ENCODE results near the gene RAPGEF5.

RAPGEF5 gene

DNA sequence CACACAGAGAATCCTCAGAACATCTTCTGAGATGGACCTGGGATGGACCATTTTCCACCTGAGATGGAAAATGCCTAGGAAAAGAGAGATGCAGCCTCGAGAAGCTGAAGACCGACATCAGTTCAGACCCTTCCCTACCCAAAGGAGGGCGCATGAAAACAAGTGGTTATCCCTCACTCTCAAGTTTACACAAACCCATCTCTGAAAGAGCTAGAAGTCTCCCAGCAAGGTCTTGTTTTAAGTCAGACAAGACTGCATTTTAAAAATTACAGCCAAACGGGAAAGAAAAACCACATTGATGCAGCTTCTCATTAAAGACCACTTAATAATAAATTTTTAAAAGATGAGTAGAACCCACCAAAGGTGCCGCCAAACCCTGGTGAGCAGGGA lies 1.3 kb downstream of the RAPGEF5 start:
- intact Hi-C loops (cut with DNase I), result no loop called here
- DNase-seq, result no peak

DNA sequence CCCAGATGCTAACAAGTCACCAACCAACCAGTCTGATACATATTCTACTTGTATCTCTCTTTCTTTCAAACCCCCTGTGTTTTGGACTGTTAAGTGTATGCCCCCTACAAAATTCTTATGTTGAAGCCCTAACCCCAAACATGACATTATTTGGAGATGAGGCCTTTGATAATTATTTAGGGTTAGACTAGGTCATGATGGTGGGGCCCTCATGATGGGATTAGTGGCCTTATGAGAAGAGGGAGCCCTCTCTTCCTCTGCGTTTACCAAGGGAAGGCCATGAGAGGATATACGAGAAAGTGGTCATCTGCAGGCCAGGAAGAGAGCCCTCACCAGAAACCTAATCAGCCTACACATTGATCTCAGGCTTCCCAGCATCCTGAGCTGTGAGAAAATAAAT lies 2.5 kb downstream of the RAPGEF5 start:
- intact Hi-C loops (cut with DNase I), result no loop called here
- DNase-seq, result no peak

GRCh38 chr7:22352887-22353286 lies 4.1 kb downstream of the RAPGEF5 start:
- intact Hi-C loops (cut with DNase I), result no loop called here
- no peak for DNase-seq

DNA sequence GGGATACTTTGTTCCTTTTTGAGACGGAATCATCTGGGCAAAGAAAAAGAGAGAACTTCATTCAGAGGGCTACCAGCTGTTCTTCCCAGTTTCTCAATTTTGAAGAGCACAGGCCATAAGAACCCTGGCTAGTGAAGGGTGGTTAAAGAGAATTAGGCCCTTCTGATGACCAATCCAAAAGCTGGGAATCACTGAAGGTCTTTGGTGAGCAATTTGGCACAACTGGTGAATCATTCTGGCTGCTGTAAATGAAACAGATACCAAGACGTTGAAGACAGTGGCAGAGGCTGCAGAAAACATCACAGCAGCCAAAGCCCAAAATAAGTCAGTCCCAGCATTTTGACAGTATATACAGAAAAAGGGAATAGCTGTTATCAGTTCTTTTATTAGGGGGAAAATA lies 5.1 kb downstream of the RAPGEF5 start:
- intact Hi-C loops (cut with DNase I), result no loop called here
- no peak for DNase-seq

DNA sequence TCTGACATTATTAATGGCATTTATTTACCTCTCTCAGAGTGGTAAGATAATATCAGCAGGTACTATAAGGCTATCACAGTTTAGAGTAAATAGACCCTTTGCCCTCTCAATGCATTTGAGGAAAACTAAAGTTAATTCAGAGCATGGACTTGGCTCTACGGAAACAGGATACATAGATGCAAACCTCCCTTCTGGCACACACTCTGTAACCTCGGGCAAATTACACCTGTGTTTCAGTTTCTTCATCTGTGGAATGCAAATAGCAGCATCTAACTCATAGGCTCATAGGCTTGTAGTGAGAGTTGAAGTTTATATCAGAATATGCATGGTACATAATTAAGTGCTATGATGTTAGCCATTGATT lies 5.6 kb downstream of the RAPGEF5 start:
- DNase-seq, result no peak
- intact Hi-C loops (cut with DNase I), result no loop called here

GRCh38 chr7:22350466-22351328 lies 6.3 kb downstream of the RAPGEF5 start:
- no peak for DNase-seq
- intact Hi-C loops (cut with DNase I), result no loop called here

- intact Hi-C loops (cut with DNase I), result no loop called here
- no peak for DNase-seq
Observed at GRCh38 chr7:22348379-22348778, 8.6 kb downstream of the RAPGEF5 start.

- intact Hi-C loops (cut with DNase I), result no loop called here
- no peak for DNase-seq
Observed at GRCh38 chr7:22346383-22347107, 10.4 kb downstream of the RAPGEF5 start.

DNA sequence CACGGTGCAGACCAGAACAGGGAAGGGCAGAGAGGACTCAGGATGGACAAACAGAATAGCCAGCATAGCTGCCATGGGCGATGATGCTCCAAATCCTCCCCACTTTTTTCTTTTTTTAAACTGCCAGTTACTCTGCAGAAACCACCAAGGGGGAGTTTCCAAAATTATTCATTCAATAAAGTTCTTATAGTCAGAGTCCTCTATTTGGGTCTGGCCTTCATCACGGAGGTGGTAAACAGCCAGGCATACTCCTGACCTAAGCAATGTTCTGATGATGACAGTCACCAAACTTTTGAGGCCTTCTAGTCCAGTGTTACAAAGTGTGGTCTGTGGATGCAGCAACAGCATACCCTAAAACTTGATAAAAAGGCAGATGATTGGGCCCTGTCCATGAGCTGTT lies 12.3 kb downstream of the RAPGEF5 start:
- intact Hi-C loops (cut with DNase I), result no loop called here

GRCh38 chr7:22343612-22344011 lies 13.3 kb downstream of the RAPGEF5 start:
- intact Hi-C loops (cut with DNase I), result no loop called here
- DNase-seq, result no peak

More for the DNA sequence above, 12.3 kb downstream of the RAPGEF5 start:
- no peak for DNase-seq

DNA sequence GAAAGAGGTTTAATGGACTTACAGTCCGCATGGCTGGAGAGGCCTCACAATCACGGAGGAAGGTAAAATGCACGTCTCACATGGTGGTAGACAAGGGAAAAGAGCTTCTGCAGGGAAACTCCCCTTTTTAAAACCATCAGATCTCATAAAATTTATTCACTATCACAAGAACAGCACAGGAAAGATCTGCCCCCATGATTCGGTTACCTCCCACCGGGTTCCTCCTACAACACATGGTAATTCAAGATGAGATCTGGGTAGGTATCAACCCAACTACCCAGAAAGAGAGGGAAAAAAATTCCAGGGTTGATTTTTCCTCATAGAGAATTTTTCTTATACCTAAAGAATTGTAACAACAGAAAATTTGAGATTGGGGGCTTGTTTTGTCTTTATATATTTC lies 13.9 kb downstream of the RAPGEF5 start:
- intact Hi-C loops (cut with DNase I), result no loop called here
- peak in 17 of 42 donors; percentile 28 to 75 (median 53) for DNase-seq

- DNase-seq, result no peak
- intact Hi-C loops (cut with DNase I), result no loop called here
Observed at GRCh38 chr7:22339725-22340390, 17.1 kb downstream of the RAPGEF5 start.

DNA sequence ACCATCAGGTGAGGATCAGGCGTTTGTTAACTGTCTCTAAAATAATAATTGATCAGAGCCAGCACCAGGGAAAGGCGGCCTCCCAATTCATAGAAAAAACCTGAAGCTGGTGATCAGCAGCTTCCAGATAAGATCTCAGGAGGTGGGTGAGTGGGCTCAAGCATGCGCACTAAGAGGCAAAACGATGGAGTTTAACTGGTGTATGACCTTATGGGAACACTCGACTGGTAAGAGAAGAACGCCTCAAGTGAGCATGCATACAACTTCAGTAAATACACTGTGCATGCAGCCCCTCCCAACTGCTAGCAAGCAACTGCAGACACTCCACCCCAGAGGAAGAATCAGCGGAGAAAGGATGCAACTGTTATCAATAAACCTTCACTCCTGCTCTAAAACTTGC lies 18.1 kb downstream of the RAPGEF5 start:
- peak in 23 of 42 donors; percentile 33 to 74 (median 55) for DNase-seq
- intact Hi-C loops (cut with DNase I), result no loop called here

DNA sequence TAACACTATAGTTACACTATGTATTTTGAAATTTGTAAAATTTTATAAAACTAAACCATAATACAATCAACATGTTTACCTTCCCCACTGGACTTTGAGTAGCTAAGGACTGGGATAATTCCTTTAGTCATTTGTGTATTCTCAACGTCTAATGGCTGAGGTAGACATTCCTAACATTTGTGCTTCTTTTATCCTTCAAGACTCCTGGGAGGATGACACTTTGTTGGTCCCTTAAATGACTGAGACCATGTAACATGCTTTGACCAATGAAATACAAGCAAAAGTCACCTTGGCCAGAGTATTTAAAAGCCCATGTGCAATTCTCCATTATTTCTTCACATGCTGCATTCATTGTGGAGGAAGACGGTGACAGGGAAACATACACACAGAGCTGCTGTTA lies 18.5 kb downstream of the RAPGEF5 start:
- DNase-seq, result no peak
- intact Hi-C loops (cut with DNase I), result no loop called here

- no peak for DNase-seq
- intact Hi-C loops (cut with DNase I), result no loop called here
Observed at GRCh38 chr7:22333680-22334141, 23.2 kb downstream of the RAPGEF5 start.

GRCh38 chr7:22332461-22332870 lies 24.5 kb downstream of the RAPGEF5 start:
- intact Hi-C loops (cut with DNase I), result no loop called here
- DNase-seq, result no peak

- DNase-seq, result no peak
- intact Hi-C loops (cut with DNase I), result no loop called here
Observed at GRCh38 chr7:22331704-22332103, 25.2 kb downstream of the RAPGEF5 start.

GRCh38 chr7:22330903-22331302 lies 26.1 kb downstream of the RAPGEF5 start:
- intact Hi-C loops (cut with DNase I), result no loop called here
- DNase-seq, result peak in 7 of 42 donors; percentile 45 to 63 (median 47)

GRCh38 chr7:22329816-22330524 lies 27.0 kb downstream of the RAPGEF5 start:
- intact Hi-C loops (cut with DNase I), result no loop called here

More at GRCh38 chr7:22329816-22330524, 27.0 kb downstream of the RAPGEF5 start:
- DNase-seq, result no peak
